ENCODE data around the gene HEPACAM.

HEPACAM gene

GRCh38 chr11:124942466-124943253, 6.8 kb upstream of the HEPACAM start:
- no peak for DNase-seq

- DNase-seq, result no peak
Observed at GRCh38 chr11:124941703-124942102, 5.9 kb upstream of the HEPACAM start.

GRCh38 chr11:124938970-124939369, 3.1 kb upstream of the HEPACAM start:
- DNase-seq, result no peak

DNA sequence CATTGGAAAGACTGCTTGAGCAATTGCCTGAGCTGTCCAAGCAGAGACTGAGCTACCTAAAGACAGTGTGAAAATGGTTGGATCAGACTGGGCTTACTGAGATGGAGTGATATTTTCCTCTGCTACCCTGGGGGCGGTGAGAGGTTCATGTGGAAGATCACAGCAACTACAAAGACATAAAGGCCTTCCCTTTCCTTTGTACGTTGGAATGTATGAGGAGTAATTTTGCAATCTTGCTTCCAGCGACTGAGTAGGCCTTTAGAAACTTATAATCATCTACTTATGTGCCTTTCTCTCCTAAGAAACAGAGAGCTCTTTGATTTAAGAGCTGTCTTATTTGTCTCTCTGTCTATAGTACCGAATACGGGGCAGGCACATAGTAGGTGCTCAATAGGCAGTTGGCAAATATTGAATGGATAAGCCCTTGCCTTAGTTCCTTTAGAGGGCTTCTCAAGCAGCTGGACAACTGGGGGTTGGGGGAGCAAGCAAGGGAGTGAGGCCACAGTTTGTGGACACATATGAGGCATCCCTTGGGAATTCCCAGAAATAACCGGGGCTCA, 2.4 kb upstream of the HEPACAM start:
- DNase-seq, result no peak

- DNase-seq, result no peak
Observed at GRCh38 chr11:124937336-124937935, 1.6 kb upstream of the HEPACAM start.

DNA sequence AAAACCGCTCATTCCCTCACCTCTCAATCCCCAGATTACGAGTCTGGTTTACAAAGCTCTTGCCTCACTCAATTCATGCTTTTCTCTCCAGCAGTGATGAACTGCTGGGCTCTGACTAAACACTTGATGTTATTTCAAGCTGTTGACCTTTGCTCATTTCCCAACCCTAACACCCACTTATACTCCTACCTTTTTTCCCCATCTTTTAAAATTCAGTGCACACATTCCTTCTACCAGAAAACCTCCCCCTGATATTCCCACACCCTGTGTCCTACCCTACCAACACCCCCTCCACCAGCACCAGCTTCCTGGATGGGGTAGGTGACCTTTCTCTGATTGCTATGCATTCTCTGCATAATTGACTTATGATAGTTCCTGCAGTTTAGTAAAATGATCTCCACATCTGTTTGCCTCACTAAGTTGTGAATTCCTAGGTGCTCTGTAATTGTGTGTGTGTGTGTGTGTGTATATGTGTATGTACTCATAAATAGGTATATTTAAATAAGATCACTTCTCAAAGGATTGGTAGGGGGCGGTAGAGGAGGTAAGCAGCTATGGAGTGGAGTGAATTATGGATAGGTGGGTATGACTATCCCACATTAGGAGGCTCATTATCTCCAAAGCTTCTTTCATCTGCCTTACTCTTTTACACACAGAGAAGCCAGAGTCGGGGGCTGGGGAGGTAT, 842 bp downstream of the HEPACAM start:
- DNase-seq, result no peak

DNA sequence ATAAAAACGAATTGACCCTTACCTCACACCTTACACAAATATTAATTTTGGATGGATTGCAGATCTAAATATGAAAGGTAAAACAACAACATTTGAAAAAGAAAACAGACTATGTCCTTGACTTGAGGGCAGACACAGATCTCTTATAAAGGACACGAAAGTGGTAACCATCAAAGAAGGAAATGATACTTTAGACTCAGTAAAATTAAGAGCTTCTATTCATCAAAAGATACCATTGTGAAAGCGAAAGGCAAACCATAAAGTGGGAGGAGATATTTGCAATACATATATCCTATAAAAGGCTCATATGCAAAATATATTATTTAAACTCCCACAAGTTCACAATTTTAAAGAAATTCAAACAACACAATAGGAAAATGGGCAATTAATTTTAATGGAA, 5.0 kb downstream of the HEPACAM start:
- no peak for DNase-seq

- DNase-seq, result no peak
Observed at GRCh38 chr11:124928942-124929665, 6.7 kb downstream of the HEPACAM start.

GRCh38 chr11:124923296-124923695, 12.6 kb downstream of the HEPACAM start:
- peak in 1 of 4 experiments; percentile 9 for DNase-seq

DNA sequence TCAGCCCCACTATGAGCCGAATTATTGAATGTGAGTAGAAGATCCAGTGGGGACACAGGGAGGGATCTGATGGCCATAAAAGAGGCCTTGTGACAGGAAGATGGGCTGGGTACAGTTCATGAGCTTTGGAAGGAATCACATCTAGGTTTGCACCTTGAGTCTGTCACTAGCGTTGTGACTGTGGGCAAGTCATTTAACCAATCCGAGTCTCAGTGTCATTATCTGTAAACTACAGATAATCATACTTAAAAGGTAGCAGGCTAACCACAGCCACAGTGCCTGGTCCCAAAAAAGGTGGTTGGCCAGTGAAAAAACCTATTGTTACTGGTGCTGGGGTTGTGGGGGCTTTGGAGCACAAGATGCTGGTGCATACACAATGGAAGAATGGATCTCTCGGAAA, 13.0 kb downstream of the HEPACAM start:
- DNase-seq, result no peak

- peak; percentile 18 to 69 (median 58) for DNase-seq
Observed at GRCh38 chr11:124920870-124921609, 14.8 kb downstream of the HEPACAM start.

DNA sequence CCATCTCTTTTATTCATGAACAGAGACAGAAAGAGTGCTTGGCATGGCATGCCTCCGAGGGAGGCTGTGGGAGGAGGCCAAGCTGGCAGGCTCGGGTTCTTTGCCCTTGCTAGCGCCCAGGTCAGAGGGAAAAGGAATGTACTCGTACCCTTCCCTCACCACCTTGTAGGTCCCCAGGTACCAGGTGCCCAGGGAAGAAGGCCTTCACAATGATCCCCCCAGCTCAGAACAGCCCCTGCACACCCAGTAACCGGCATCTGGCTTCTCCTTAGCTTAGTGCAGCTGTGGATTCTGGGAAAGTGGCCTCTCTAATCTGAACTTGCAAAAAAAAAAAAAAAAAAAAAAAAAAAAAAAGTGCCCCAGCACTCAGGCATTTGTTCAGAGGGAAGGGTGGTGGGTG, 15.5 kb downstream of the HEPACAM start:
- DNase-seq, result no peak

DNA sequence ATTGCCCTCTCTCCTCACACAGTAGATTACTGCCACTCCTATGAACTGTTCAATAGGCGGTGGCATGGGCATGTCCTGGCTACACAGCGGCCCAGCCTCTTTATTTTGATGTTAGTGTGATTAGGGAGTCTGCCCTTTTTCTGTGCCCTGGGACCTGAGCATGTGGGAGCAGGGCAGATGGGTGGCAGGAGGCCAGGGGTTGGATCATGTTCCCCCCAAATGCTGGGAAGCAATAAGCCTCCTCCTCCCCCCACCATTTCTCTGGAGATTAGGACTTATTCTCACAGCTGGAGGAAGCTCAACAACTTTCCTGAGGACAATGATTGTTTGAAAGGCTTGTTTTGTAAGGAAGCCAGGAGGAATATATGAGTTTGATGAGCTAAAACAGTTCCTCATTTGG, 15.9 kb downstream of the HEPACAM start:
- no peak for DNase-seq

GRCh38 chr11:124918950-124919349, 16.9 kb downstream of the HEPACAM start, which contains the start of gene HEPN1:
Gene HEPN1 (plus strand): TSS chr11:124919250.
- no peak for DNase-seq

GRCh38 chr11:124917115-124917637, 18.7 kb downstream of the HEPACAM start:
- no peak for DNase-seq

GRCh38 chr11:124916370-124916710, 19.5 kb downstream of the HEPACAM start:
- DNase-seq, result no peak

- DNase-seq, result peak in 1 of 4 experiments; percentile 12
Observed at GRCh38 chr11:124915541-124916369, 20.1 kb downstream of the HEPACAM start.

DNA sequence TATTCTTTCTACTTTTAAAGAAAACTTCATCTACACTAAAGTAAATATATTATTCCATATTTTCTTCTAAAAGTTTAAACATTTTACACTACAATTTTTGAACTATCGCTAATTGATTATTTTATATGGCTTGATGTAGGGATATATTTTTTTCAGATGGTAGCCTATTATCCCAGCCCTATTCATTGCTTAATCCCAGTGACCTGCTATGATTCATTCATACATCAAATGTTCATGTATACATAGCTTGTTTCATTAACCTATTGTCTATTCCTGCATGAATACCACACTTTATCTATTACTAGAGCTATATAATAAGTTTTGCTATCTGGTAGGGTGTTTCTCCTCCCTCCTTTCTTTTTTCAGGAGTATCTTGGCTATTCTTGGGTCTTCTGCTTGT, 33.2 kb downstream of the HEPACAM start:
- no peak for DNase-seq

- DNase-seq, result no peak
Observed at GRCh38 chr11:124900464-124900863, 35.4 kb downstream of the HEPACAM start.

- DNase-seq, result no peak
Observed at GRCh38 chr11:124899383-124900145, 36.3 kb downstream of the HEPACAM start.
